Measurements from ENCODE around the gene TEKT4.
"Not testable (repeated sequence)": the region's sequence is repeated elsewhere in the genome, so short reads cannot be mapped to it uniquely, and the experiment has no call there.

The TEKT4 gene

GRCh38 chr2:94876523-94876863 is 5.3 kb downstream of the TEKT4 start:
- no peak for DNase-seq

GRCh38 chr2:94877129-94877528 is 5.9 kb downstream of the TEKT4 start:
- no peak for DNase-seq

GRCh38 chr2:94878575-94878974 is 7.3 kb downstream of the TEKT4 start:
- not testable (repeated sequence) for DNase-seq

GRCh38 chr2:94879314-94879981 is 8.2 kb downstream of the TEKT4 start:
- DNase-seq = no peak

- DNase-seq = no peak
Measured at GRCh38 chr2:94879982-94880377, 8.8 kb downstream of the TEKT4 start.

GRCh38 chr2:94880507-94880906 is 9.3 kb downstream of the TEKT4 start:
- DNase-seq = no peak

- DNase-seq = no peak
Measured at GRCh38 chr2:94881070-94881469, 9.8 kb downstream of the TEKT4 start.

GRCh38 chr2:94890234-94890633 is 19.0 kb downstream of the TEKT4 start:
- DNase-seq = no peak

GRCh38 chr2:94895273-94895672 is 24.0 kb downstream of the TEKT4 start:
- DNase-seq = not testable (repeated sequence)

- not testable (repeated sequence) for DNase-seq
Measured at GRCh38 chr2:94906976-94907375, 35.7 kb downstream of the TEKT4 start.

GRCh38 chr2:94923196-94923595 is 52.0 kb downstream of the TEKT4 start:
- no peak for DNase-seq

GRCh38 chr2:94924999-94925398 is 53.8 kb downstream of the TEKT4 start:
- DNase-seq = not testable (repeated sequence)

All from bone marrow (tissue), 2 donors.